AG04449 (cell line): ENCODE measurements around the gene PPP1R12A.

Experiments used
- CTCF ChIA-PET: fragments of 350-600 bp; formaldehyde crosslinking; extraction: SDS; loops from one replicate; lab custom pipeline; 2021; ENCODE audit warnings: antibody characterized with exemption; lab: Yijun Ruan, JAX
- POLR2A ChIA-PET: fragments of 400-600, 350-600 bp; formaldehyde crosslinking; extraction: SDS; loops from one replicate; lab custom pipeline; 2020; ENCODE audit warnings: antibody characterized with exemption, inconsistent platforms; lab: Yijun Ruan, JAX
- DNase-seq: peaks from one replicate; pipeline ENCODE4 v3.0.0-alpha.2; 2010; ENCODE audit warnings: low read depth, low spot score
- H3K4me3 ChIP-seq: 2 replicates; pipeline ENCODE4 v1.5.1; 2011; ENCODE audit warnings: low read depth, mild to moderate bottlenecking, control low read depth, low read length
- TF ChIP-seq, protein P1 (sequence below): IDR thresholded peaks from one replicate; pipeline ENCODE4 v1.5.1; 2011; ENCODE audit warnings: mild to moderate bottlenecking, moderate library complexity, low read length, control low read depth, inconsistent platforms; ENCODE audit not compliant: insufficient read depth; ENCODE audit errors: missing control alignments

PPP1R12A gene

DNA sequence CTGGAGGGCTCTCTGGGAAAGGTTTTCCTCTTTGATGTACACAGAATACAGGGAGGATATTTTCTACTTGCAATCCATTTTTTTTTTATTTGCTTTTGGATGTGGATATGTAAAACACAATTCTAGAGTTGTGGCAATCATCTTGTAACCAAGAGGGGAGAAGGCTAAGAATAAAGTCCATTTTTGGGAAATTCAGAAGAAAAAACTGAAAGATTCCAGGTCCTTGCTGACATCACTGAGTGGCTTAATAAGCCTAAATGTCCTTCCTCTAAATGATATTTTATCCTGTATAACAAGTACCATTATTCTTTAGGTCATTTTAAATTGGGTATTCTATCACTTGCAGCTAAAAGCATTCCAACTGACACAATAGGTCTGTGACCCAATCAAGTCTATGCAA lies 64.0 kb downstream of the PPP1R12A start:
- TF ChIP-seq, protein P1, sequence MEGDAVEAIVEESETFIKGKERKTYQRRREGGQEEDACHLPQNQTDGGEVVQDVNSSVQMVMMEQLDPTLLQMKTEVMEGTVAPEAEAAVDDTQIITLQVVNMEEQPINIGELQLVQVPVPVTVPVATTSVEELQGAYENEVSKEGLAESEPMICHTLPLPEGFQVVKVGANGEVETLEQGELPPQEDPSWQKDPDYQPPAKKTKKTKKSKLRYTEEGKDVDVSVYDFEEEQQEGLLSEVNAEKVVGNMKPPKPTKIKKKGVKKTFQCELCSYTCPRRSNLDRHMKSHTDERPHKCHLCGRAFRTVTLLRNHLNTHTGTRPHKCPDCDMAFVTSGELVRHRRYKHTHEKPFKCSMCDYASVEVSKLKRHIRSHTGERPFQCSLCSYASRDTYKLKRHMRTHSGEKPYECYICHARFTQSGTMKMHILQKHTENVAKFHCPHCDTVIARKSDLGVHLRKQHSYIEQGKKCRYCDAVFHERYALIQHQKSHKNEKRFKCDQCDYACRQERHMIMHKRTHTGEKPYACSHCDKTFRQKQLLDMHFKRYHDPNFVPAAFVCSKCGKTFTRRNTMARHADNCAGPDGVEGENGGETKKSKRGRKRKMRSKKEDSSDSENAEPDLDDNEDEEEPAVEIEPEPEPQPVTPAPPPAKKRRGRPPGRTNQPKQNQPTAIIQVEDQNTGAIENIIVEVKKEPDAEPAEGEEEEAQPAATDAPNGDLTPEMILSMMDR: no peak
- ChIA-PET POLR2A (no interaction called here), CTCF (no interaction called here)
- DNase-seq: no peak
- H3K4me3 ChIP-seq: no peak overlapping the region

DNA sequence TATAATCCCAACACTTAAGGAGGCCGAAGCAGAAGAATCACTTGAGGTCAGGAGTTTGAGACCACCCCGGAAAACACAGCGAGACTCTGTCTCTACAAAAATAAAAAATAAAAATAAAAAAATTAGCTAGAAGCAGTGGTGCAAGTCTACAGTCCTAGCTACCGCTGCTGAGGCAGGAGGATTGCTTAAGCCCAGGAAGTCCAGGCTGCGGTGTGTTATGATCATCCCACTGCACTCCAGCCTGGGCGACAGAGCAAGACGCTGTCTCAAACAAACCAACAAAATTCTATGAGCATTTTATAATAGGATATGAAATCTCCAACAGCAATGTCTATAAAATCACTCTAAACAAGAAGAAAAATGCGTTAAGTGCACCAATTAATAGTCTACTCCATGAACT lies 75.3 kb downstream of the PPP1R12A start:
- TF ChIP-seq, protein P1: no peak
- POLR2A ChIA-PET: no interaction called here
- no peak for DNase-seq
- CTCF ChIA-PET: interaction anchor here (1.0 to 1.4 kb wide), 3 partner anchors 9 to 25 kb away, joined by 3 to 4 read pairs (median 3); no protein-coding TSS in a partner anchor
- H3K4me3 ChIP-seq: no peak overlapping the region

DNA sequence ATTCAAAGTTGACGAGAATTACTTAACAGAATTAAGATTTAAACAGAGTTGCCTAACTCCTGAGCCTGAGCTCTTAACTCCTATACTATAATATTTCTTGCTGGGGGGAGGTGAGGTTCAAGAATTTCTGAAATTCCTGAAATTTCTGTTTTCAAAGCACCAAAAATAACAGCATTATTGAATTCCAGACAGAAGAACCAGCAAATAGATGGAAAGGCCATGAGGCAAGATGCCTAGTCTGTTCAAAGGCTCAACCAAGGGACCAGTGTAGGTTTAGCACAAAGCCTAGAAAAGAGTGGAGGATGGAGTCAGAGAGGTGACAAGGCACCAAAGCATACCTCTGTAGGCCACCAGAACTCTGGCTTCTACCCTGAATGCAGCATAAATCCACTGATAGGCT lies 76.4 kb downstream of the PPP1R12A start:
- ChIA-PET POLR2A (no interaction called here), CTCF (interaction anchor here (1.4 kb wide), 1 partner anchor 8 kb away, joined by 4 read pairs; no protein-coding TSS in a partner anchor)
- TF ChIP-seq, protein P1: no peak
- peak; percentile 9 for DNase-seq
- no peak overlapping the region for H3K4me3 ChIP-seq

DNA sequence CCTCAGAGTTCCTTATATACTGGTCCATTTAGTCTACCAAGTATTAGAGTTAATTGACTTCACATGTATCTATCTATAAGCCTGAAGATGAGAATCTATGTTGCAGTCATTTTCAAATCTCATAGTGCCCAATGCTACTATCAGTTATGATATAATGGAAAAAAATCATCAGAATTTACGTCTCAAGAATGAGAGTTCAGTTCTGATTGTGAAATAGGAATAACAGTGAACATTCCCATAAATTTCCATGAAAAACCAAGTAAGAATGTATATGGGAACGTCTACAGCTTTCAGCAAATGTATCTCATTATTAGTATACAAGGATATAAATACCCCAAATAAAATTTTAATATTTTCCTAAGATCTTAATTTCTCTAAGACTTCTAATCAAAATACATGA lies 77.2 kb downstream of the PPP1R12A start:
- no peak for DNase-seq
- ChIA-PET CTCF (no interaction called here), POLR2A (no interaction called here)
- H3K4me3 ChIP-seq: no peak overlapping the region
- TF ChIP-seq, protein P1: no peak

DNA sequence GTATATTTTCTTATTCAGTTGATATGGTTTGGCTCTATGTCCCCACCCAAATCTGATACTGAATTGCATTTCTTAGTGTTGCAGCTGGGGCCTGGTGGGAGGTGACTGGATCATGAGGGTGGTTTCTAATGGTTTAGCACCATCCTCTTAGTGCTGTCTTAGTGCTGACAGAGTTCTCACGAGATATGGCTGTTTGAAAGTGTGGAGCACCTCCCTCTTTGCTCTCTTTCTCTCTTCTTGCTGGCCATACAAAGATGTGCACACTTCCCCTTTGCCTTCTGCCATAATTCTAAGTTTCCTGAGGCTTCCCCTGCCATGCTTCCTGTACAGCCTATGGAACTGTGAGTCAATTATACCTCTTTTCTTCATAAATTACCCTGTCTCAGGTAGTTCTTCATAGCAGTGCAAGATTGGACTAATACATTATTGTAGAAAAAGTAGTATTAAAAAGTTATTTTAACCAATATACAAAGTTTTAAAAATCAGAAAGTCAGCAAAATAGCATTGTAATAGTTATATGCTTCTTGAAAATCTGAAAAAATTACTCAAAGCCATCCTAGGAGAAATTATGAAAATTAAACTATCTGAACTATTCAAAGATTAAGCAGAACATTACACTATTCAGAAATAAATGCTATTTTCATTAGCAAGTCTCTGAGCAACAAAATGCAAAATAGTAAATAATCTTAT lies 84.1 kb downstream of the PPP1R12A start:
- ChIA-PET CTCF (interaction anchor here (0.8 kb wide), 1 partner anchor 8 kb away, joined by 4 read pairs; no protein-coding TSS in a partner anchor), POLR2A (no interaction called here)
- TF ChIP-seq, protein P1: no peak
- H3K4me3 ChIP-seq: no peak overlapping the region
- DNase-seq: no peak

DNA sequence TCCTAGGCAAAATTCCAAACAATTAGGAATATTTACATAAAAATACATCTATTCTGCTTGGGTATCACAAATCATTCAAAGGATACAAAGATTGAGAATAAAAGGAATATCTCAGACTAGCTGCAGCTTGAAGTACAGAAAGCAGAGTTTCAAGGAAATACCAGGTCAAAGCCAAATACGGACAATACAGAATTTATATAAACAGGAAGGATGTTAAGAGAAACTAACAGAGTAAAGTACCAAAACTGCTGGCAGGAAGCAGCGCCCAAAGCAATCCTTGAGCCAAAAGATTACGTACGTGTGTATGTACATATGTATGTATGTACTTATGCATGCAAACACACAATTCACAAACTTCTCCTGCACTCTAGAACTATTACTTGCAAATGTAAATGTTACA lies 86.6 kb downstream of the PPP1R12A start:
- ChIA-PET POLR2A (no interaction called here), CTCF (no interaction called here)
- H3K4me3 ChIP-seq: no peak overlapping the region
- DNase-seq: no peak
- TF ChIP-seq, protein P1: no peak
